H9 (cell line): ENCODE results near the gene TEX19. TPM values are rescaled to one million over a fixed set of nuclear protein-coding genes. Genes with fewer than 3 reads are reported as not detected.

Experiments
- DNase-seq: peaks from one replicate; pipeline ENCODE4 v3.0.0-alpha.2; 2017
- H2AFZ ChIP-seq: one replicate; pipeline ENCODE4 v1.6.1; 2013; ENCODE audit warnings: mild to moderate bottlenecking, low read length, control low read depth, moderate library complexity
- H2AK5ac ChIP-seq: 2 replicates; pipeline ENCODE4 v1.6.1; 2013; ENCODE audit warnings: low read length, control low read depth, mixed read lengths; ENCODE audit not compliant: insufficient read length
- H2BK120ac ChIP-seq: one replicate; pipeline ENCODE4 v1.6.1; 2013; ENCODE audit warnings: low read depth, mild to moderate bottlenecking, low read length, control low read depth, inconsistent platforms; ENCODE audit not compliant: poor library complexity, severe bottlenecking
- H2BK12ac ChIP-seq: 2 replicates; pipeline ENCODE4 v1.6.1; 2013; ENCODE audit warnings: low read length, control low read depth, mixed read lengths, low read depth; ENCODE audit not compliant: insufficient read length
- H2BK15ac ChIP-seq: 2 replicates; pipeline ENCODE4 v1.6.1; 2013; ENCODE audit warnings: low read depth, low read length, control low read depth
- H2BK20ac ChIP-seq: one replicate; pipeline ENCODE4 v1.6.1; 2013; ENCODE audit warnings: low read depth, mild to moderate bottlenecking, low read length, control low read depth, inconsistent platforms; ENCODE audit not compliant: poor library complexity, severe bottlenecking
- H2BK5ac ChIP-seq: 2 replicates; pipeline ENCODE4 v1.6.1; 2013; ENCODE audit warnings: low read length, control low read depth, mixed read lengths; ENCODE audit not compliant: insufficient read length
- H3K14ac ChIP-seq: 2 replicates; pipeline ENCODE4 v1.6.1; 2013; ENCODE audit warnings: low read length, control low read depth; ENCODE audit not compliant: insufficient read depth
- H3K18ac ChIP-seq: 2 replicates; pipeline ENCODE4 v1.6.1; 2013; ENCODE audit warnings: low read depth, mild to moderate bottlenecking, mixed read lengths, low read length, control low read depth; ENCODE audit not compliant: insufficient read length
- H3K23ac ChIP-seq: 2 replicates; pipeline ENCODE4 v1.6.1; 2013; ENCODE audit warnings: low read length, control low read depth, mixed read lengths, low read depth; ENCODE audit not compliant: insufficient read length
- H3K23me2 ChIP-seq: 2 replicates; pipeline ENCODE4 v1.6.1; 2013; ENCODE audit warnings: low read depth, mild to moderate bottlenecking, mixed read lengths, low read length, control low read depth; ENCODE audit not compliant: insufficient read length, poor library complexity, severe bottlenecking
- H3K27ac ChIP-seq: 2 replicates; pipeline ENCODE4 v1.5.1; 2013; ENCODE audit warnings: low read length, control low read depth, mixed read lengths, low read depth; ENCODE audit not compliant: insufficient read length
- H3K27me3 ChIP-seq: 2 replicates; pipeline ENCODE4 v1.6.1; 2013; ENCODE audit warnings: low read length, control low read depth, inconsistent platforms; ENCODE audit not compliant: insufficient read depth
- H3K4ac ChIP-seq: 2 replicates; pipeline ENCODE4 v1.6.1; 2013; ENCODE audit warnings: low read depth, mild to moderate bottlenecking, control low read depth, inconsistent platforms, low read length, moderate library complexity
- H3K4me1 ChIP-seq: 2 replicates; pipeline ENCODE4 v1.6.1; 2013; ENCODE audit warnings: low read length, control low read depth, inconsistent platforms; ENCODE audit not compliant: insufficient read depth
- H3K4me2 ChIP-seq: 2 replicates; pipeline ENCODE4 v1.6.1; 2013; ENCODE audit warnings: low read length, control low read depth, mixed read lengths; ENCODE audit not compliant: insufficient read length, insufficient read depth
- H3K56ac ChIP-seq: 2 replicates; pipeline ENCODE4 v1.6.1; 2013; ENCODE audit warnings: low read depth, mild to moderate bottlenecking, mixed read lengths, low read length, control low read depth; ENCODE audit not compliant: insufficient read length
- H3K79me1 ChIP-seq: 2 replicates; pipeline ENCODE4 v1.6.1; 2013; ENCODE audit warnings: low read depth, mild to moderate bottlenecking, moderate library complexity, low read length, control low read depth, inconsistent platforms; ENCODE audit not compliant: insufficient read depth, poor library complexity, severe bottlenecking
- H3K79me2 ChIP-seq: 2 replicates; pipeline ENCODE4 v1.6.1; 2013; ENCODE audit warnings: low read length, control low read depth, inconsistent platforms; ENCODE audit not compliant: insufficient read depth
- H3K9ac ChIP-seq: 2 replicates; pipeline ENCODE4 v1.6.1; 2013; ENCODE audit warnings: low read length, control low read depth, mixed read lengths; ENCODE audit not compliant: insufficient read length; ENCODE audit errors: extremely low read depth
- H3K9me3 ChIP-seq: one replicate; pipeline ENCODE4 v1.6.1; 2013; ENCODE audit warnings: low read depth, low read length, inconsistent platforms; ENCODE audit not compliant: control insufficient read depth
- H3T11ph ChIP-seq: one replicate; pipeline ENCODE4 v1.6.1; 2013; ENCODE audit warnings: mild to moderate bottlenecking, low read length, control low read depth, inconsistent platforms
- H4K20me1 ChIP-seq: one replicate; pipeline ENCODE4 v1.6.1; 2013; ENCODE audit not compliant: control insufficient read depth, insufficient read length, insufficient read depth
- H4K5ac ChIP-seq: 2 replicates; pipeline ENCODE4 v1.6.1; 2013; ENCODE audit warnings: low read depth, mild to moderate bottlenecking, mixed read lengths, low read length, control low read depth; ENCODE audit not compliant: insufficient read length
- H4K8ac ChIP-seq: replicated peaks from 2 replicates; pipeline ENCODE4 v1.6.1; 2013; ENCODE audit warnings: low read length, control low read depth, mixed read lengths, low read depth; ENCODE audit not compliant: insufficient read length
- H4K91ac ChIP-seq: 2 replicates; pipeline ENCODE4 v1.6.1; 2013; ENCODE audit warnings: low read depth, mild to moderate bottlenecking, moderate library complexity, mixed read lengths, low read length, control low read depth; ENCODE audit not compliant: insufficient read length
- H3K27ac Mint-ChIP-seq, 3 experiments: 2 replicates in 2 of 3; 3 replicates in 1 of 3; pipeline ENCODE4 v1.8.0; 2020 to 2021; ENCODE audit warnings: mixed read lengths in 3 of 3, mild to moderate bottlenecking in 1 of 3, moderate library complexity in 1 of 3
- H3K27me3 Mint-ChIP-seq: 2 replicates; pipeline ENCODE4 v1.8.0; 2021; ENCODE audit warnings: low read depth, mild to moderate bottlenecking, moderate library complexity, mixed read lengths
- H3K36me3 Mint-ChIP-seq, 3 experiments: 2 replicates in 2 of 3; 3 replicates in 1 of 3; pipeline ENCODE4 v1.8.0; 2020 to 2021; ENCODE audit warnings: low read depth in 3 of 3, mixed read lengths in 3 of 3; ENCODE audit not compliant: insufficient read depth in 1 of 3
- H3K4me1 Mint-ChIP-seq, 2 experiments: 2 replicates each; pipeline ENCODE4 v1.8.0; 2020; ENCODE audit warnings: mixed read lengths in 2 of 2
- H3K4me3 Mint-ChIP-seq, 2 experiments: 2 replicates in 1 of 2; 3 replicates in 1 of 2; pipeline ENCODE4 v1.8.0; 2020 to 2021; ENCODE audit warnings: mild to moderate bottlenecking in 2 of 2, mixed read lengths in 2 of 2, moderate library complexity in 1 of 2
- H3K9me3 Mint-ChIP-seq, 2 experiments: 2 replicates in 1 of 2; 3 replicates in 1 of 2; pipeline ENCODE4 v1.8.0; 2020; ENCODE audit warnings: mild to moderate bottlenecking in 2 of 2, mixed read lengths in 2 of 2, moderate library complexity in 1 of 2
- CTCF ChIP-seq: fragments of 200-600 bp; sonication (generic); conservative IDR thresholded peaks from 3 replicates; pipeline ENCODE4 v1.8.0; 2021; ENCODE audit warnings: antibody characterized with exemption, mild to moderate bottlenecking
- WGBS: extraction: QIAGEN DNeasy Blood & Tissue Kit; methylation state at CpG from one replicate; pipeline ENCODE4 v1.1.7; 2013; ENCODE audit warnings: missing lambda C conversion rate, low lambda C conversion rate, mixed read lengths; ENCODE audit not compliant: insufficient read length; ENCODE audit errors: extremely low coverage; 5-methylcytosine and 5-hydroxymethylcytosine counted together
- total RNA-seq: library from RNA; stranded (reverse); gene quantifications from 2 replicates; pipeline ENCODE4 v1.2.1, GENCODE V29; 2021

Gene TEX19
- total RNA-seq, 1 experiment from 2014 or later = 1.4 TPM

GRCh38 chr17:82344175-82344907 is 14.7 kb upstream of the TEX19 start:
- Histone ChIP-seq H3K56ac (no peak overlapping the region), H3K4me2 (no peak overlapping the region), H4K8ac (no peak overlapping the region), H3K14ac (no peak overlapping the region; the same call in 1 of the 2 replicates), H2AK5ac (no peak overlapping the region), H2BK120ac (no peak overlapping the region), H3K23ac (no peak overlapping the region), H2AFZ (no peak overlapping the region), H2BK15ac (no peak overlapping the region), H3K9me3 (no peaks in the 10 kb centered on the region), H4K5ac (no peak overlapping the region), H3K18ac (no peak overlapping the region), H3K4me1 (no peaks in the 10 kb centered on the region), H3K79me1 (no peaks in the 10 kb centered on the region), H3K79me2 (no peaks in the 10 kb centered on the region), H3K23me2 (no peaks in the 10 kb centered on the region), H3K9ac (no peak overlapping the region), H2BK20ac (no peak overlapping the region), H3K27ac (no peak overlapping the region), H2BK12ac (no peak overlapping the region), H3K27me3 (no peaks in the 10 kb centered on the region), H2BK5ac (no peak overlapping the region), H4K20me1 (no peaks in the 10 kb centered on the region), H4K91ac (no peak overlapping the region), H3T11ph (no peak overlapping the region), H3K4ac (no peak overlapping the region)
- peaks cover 5 to 13% of the 10 kb centered on the region in 2 experiments for H3K4me1 Mint-ChIP-seq
- H3K27me3 Mint-ChIP-seq = peaks cover 45% of the 10 kb centered on the region
- H3K27ac Mint-ChIP-seq = no peak overlapping the region
- TF ChIP-seq CTCF = no peak
- WGBS = no CpG with 5 or more reads among the region's 24 CpGs
- H3K9me3 Mint-ChIP-seq = peaks cover 14 to 15% of the 10 kb centered on the region in 2 experiments
- DNase-seq = no peak
- no peak overlapping the region for H3K4me3 Mint-ChIP-seq
- H3K36me3 Mint-ChIP-seq = peaks cover 3 to 8% (median 6%) of the 10 kb centered on the region in 3 experiments; a peak in 5 of 7 replicates
